Cardiac muscle cell (in vitro differentiated cells and primary cell): ENCODE measurements around the gene RGL2. TPM values are rescaled to one million over a fixed set of nuclear protein-coding genes. Genes with fewer than 3 reads are reported as not detected.
A peak's percentile ranks its signal among the peaks of the same experiment; 100 is the strongest.

Experiments
- DNase-seq, 2 donors: peaks; one replicate each; pipeline versions ENCODE4 v3.0.0 to v3.0.0-alpha.2; 2010 to 2017; ENCODE audit warnings: low read depth in 1 of 2, low spot score in 1 of 2
- H3K27ac ChIP-seq: fragments of 200-600 bp; sonication (generic); 2 replicates; pipeline ENCODE4 v1.5.1; 2016
- H3K27me3 ChIP-seq: fragments of 200-600 bp; sonication (generic); 2 replicates; pipeline ENCODE4 v1.6.0; 2016; ENCODE audit warnings: control low read depth
- H3K36me3 ChIP-seq: fragments of 200-600 bp; sonication (generic); 2 replicates; pipeline ENCODE4 v1.5.1; 2016; ENCODE audit warnings: control low read depth
- H3K4me1 ChIP-seq: fragments of 200-600 bp; sonication (generic); 2 replicates; pipeline ENCODE4 v1.8.1; 2017; ENCODE audit warnings: low read depth, mild to moderate bottlenecking, mixed run types
- H3K4me3 ChIP-seq: fragments of 200-600 bp; sonication (generic); 2 replicates; pipeline ENCODE4 v1.5.1; 2016; ENCODE audit warnings: mild to moderate bottlenecking
- H3K9me3 ChIP-seq: fragments of 200-600 bp; sonication (generic); 2 replicates; pipeline ENCODE4 v1.5.1; 2017; ENCODE audit warnings: low read depth, mild to moderate bottlenecking, control low read depth
- polyA plus RNA-seq: library from polyadenylated mRNA; unstranded; fragments of >200 nt; fragmentation: Nextera tagmentation; extraction: Ambion mirVana; gene quantifications from 2 replicates; pipeline ENCODE4 v1.2.1, GENCODE V29; 2016
- total RNA-seq: library from RNA; depleted of rRNA; stranded (reverse); fragments of >200 nt; gene quantifications from 2 replicates; pipeline ENCODE4 v1.2.3, GENCODE V29; 2016
- TF ChIP-seq, protein P1 (sequence below): IDR thresholded peaks from 2 replicates; pipeline ENCODE4 v1.5.1; 2012; ENCODE audit warnings: low read depth, mild to moderate bottlenecking, low read length

The RGL2 gene
- total and polyA plus RNA-seq, 2 experiments from 2014 or later = 86.1 to 89.8 TPM

DNA sequence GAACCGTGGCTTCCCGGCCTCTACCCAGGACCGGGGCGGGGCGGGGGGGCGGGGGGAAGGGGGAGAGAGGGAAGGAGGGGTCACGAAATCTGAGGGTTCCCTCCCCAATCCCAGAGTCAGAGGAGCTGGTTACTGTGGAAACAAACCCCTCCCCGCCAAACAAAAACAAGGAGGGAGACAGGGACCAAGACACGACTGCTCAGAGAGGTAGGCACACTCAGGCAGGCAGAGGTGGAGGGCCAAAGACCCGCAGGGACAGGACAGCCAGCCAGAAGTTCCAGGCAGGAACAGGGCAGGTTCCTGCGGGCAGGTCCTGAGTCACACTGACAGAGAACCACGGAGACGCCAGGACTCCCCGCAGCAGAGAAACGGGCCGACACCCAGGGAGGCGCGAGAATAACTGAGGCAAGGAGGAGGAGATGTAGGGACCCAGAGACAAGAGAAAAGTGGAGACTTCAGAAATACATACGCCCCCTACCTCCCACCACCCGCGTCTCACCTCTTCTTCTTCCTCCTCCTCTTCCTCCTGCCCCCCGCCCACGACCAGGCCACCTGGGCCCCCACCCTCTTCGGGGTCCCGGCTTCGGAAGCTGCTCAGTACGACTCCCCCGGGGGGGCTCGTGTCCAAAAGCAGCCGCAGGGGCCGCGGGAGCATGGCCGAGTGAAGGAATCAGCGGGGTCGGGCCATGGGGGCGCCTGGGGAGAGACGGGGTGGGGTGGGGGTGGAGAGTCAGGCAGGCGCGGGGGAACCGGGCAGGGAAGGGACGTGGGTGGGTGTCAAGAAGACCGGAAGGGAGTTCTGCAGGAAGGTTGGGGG is 578 bp downstream of the RGL2 start:
- peak; percentile 42 to 87 for DNase-seq
- peak overlapping the region; percentile 97 for H3K4me3 ChIP-seq
- peak overlapping the region; percentile 95 for H3K27ac ChIP-seq
- TF ChIP-seq, protein P1, sequence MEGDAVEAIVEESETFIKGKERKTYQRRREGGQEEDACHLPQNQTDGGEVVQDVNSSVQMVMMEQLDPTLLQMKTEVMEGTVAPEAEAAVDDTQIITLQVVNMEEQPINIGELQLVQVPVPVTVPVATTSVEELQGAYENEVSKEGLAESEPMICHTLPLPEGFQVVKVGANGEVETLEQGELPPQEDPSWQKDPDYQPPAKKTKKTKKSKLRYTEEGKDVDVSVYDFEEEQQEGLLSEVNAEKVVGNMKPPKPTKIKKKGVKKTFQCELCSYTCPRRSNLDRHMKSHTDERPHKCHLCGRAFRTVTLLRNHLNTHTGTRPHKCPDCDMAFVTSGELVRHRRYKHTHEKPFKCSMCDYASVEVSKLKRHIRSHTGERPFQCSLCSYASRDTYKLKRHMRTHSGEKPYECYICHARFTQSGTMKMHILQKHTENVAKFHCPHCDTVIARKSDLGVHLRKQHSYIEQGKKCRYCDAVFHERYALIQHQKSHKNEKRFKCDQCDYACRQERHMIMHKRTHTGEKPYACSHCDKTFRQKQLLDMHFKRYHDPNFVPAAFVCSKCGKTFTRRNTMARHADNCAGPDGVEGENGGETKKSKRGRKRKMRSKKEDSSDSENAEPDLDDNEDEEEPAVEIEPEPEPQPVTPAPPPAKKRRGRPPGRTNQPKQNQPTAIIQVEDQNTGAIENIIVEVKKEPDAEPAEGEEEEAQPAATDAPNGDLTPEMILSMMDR = no peak
- peaks cover 3% of the 10 kb centered on the region for H3K4me1 ChIP-seq
- no peaks in the 10 kb centered on the region for H3K27me3 ChIP-seq
- H3K36me3 ChIP-seq = peaks cover 7% of the 10 kb centered on the region
- no peaks in the 10 kb centered on the region for H3K9me3 ChIP-seq

- TF ChIP-seq, protein P1 = no peak
- H3K4me3 ChIP-seq = peak overlapping the region; percentile 97
- no peak overlapping the region for H3K27ac ChIP-seq
- no peaks in the 10 kb centered on the region for H3K27me3 ChIP-seq
- H3K9me3 ChIP-seq = no peaks in the 10 kb centered on the region
- peaks cover 7% of the 10 kb centered on the region for H3K36me3 ChIP-seq
- H3K4me1 ChIP-seq = peaks cover 3% of the 10 kb centered on the region
- DNase-seq = peak in 1 of 2 donors; percentile 42
These were observed 1.3 kb downstream of the RGL2 start for GRCh38 chr6:33297406-33297955.

- Histone ChIP-seq H3K36me3 (peaks cover 8% of the 10 kb centered on the region), H3K27me3 (no peaks in the 10 kb centered on the region), H3K4me1 (peaks cover 3% of the 10 kb centered on the region), H3K27ac (no peak overlapping the region), H3K4me3 (peak overlapping the region; percentile 97), H3K9me3 (no peaks in the 10 kb centered on the region)
- TF ChIP-seq, protein P1 = no peak
- DNase-seq = no peak
These were observed 1.8 kb downstream of the RGL2 start for GRCh38 chr6:33296797-33297405.

- Histone ChIP-seq H3K9me3 (no peaks in the 10 kb centered on the region), H3K27me3 (no peaks in the 10 kb centered on the region), H3K4me3 (no peak overlapping the region), H3K4me1 (peaks cover 3% of the 10 kb centered on the region), H3K36me3 (peaks cover 14% of the 10 kb centered on the region), H3K27ac (no peak overlapping the region)
- TF ChIP-seq, protein P1 = no peak
- DNase-seq = no peak
These were observed 2.9 kb downstream of the RGL2 start for GRCh38 chr6:33295621-33296369.

GRCh38 chr6:33294086-33294823 is 4.5 kb downstream of the RGL2 start:
- peaks cover 14% of the 10 kb centered on the region for H3K36me3 ChIP-seq
- H3K4me1 ChIP-seq = peaks cover 3% of the 10 kb centered on the region
- no peaks in the 10 kb centered on the region for H3K27me3 ChIP-seq
- no peak overlapping the region for H3K4me3 ChIP-seq
- DNase-seq = no peak
- TF ChIP-seq, protein P1 = no peak
- H3K9me3 ChIP-seq = no peaks in the 10 kb centered on the region
- H3K27ac ChIP-seq = no peak overlapping the region
